ENCODE data around the gene SNCB. TPM values are rescaled to one million over a fixed set of nuclear protein-coding genes. Genes with fewer than 3 reads are reported as not detected.

SNCB gene
- total RNA-seq, 1 experiment from 2014 or later: 2.1 TPM

- Histone ChIP-seq H3K36me3 (ENCODE audit: low read depth, low read length) (no peaks in the 10 kb centered on the region), H3K79me2 (ENCODE audit: low read length) (no peaks in the 10 kb centered on the region), H3K9ac (ENCODE audit: low read length) (no peak overlapping the region), H4K20me1 (ENCODE audit: low read length) (no peaks in the 10 kb centered on the region), H3K27me3 (ENCODE audit: low read length) (0 out of 2 replicates have a peak, but pooled peaks cover under 1% of the 10 kb centered on the region), H2AFZ (ENCODE audit: low read length) (no peak overlapping the region), H3K9me2 (replicated peaks; ENCODE audit: low read length) (no peaks in the 10 kb centered on the region), H3F3A (ENCODE audit: low read length, unreplicated experiment) (no peaks in the 10 kb centered on the region), H3K4me3 (ENCODE audit: low read length) (no peak overlapping the region), H3K4me2 (ENCODE audit: low read length) (no peak overlapping the region), H3K9me3 (ENCODE audit: low read length) (no peaks in the 10 kb centered on the region), H3K4me1 (ENCODE audit: insufficient read depth, low read length) (no peaks in the 10 kb centered on the region), H3K27ac (ENCODE audit: low read length) (no peak overlapping the region)
- POLR2A ChIA-PET (ENCODE audit: unreplicated experiment): no interaction called here
- intact Hi-C loops (cut with micrococcal nuclease): no loop called here
- DNase-seq (no peak), ATAC-seq (no peak)
- no peak for TF ChIP-seq CTCF (conservative IDR thresholded peaks at IDR 0.05; ENCODE audit: low read depth, low read length)
- TF ChIP-seq EZH2 (IDR thresholded peaks at IDR 0.05; ENCODE audit: low read length, unreplicated experiment): no peak
- no peak for TF ChIP-seq EZH2phosphoT487 (IDR thresholded peaks at IDR 0.05; ENCODE audit: borderline replicate concordance, low read length)
- CTCF ChIA-PET: interaction anchor here (0.5 kb wide), 1 partner anchor 134 kb away, joined by 6 read pairs; no protein-coding TSS in a partner anchor
- no TSS peak for BruUV-seq (replicated peaks)
These were observed 8.9 kb upstream of the SNCB start for GRCh38 chr5:176639208-176639607.

- no peak overlapping the region for H2AFZ ChIP-seq (ENCODE audit: low read length)
- CTCF ChIA-PET: no interaction called here
- H3K79me2 ChIP-seq (ENCODE audit: low read length): no peaks in the 10 kb centered on the region
- ATAC-seq (no peak), DNase-seq (no peak)
- TF ChIP-seq CTCF (conservative IDR thresholded peaks at IDR 0.05; ENCODE audit: low read depth, low read length): no peak
- TF ChIP-seq EZH2phosphoT487 (IDR thresholded peaks at IDR 0.05; ENCODE audit: borderline replicate concordance, low read length): no peak
- TF ChIP-seq EZH2 (IDR thresholded peaks at IDR 0.05; ENCODE audit: low read length, unreplicated experiment): no peak
- POLR2A ChIA-PET (ENCODE audit: unreplicated experiment): no interaction called here
- H3K4me1 ChIP-seq (ENCODE audit: insufficient read depth, low read length): no peaks in the 10 kb centered on the region
- peaks cover 7% of the 10 kb centered on the region; the same call in 1 of the 2 replicates for H3K27me3 ChIP-seq (ENCODE audit: low read length)
- no peak overlapping the region for H3K4me3 ChIP-seq (ENCODE audit: low read length)
- intact Hi-C loops (cut with micrococcal nuclease): no loop called here
- no peaks in the 10 kb centered on the region for H3K36me3 ChIP-seq (ENCODE audit: low read depth, low read length)
- no peaks in the 10 kb centered on the region for H4K20me1 ChIP-seq (ENCODE audit: low read length)
- H3K4me2 ChIP-seq (ENCODE audit: low read length): no peak overlapping the region
- H3K9me2 ChIP-seq (replicated peaks; ENCODE audit: low read length): no peaks in the 10 kb centered on the region
- no peaks in the 10 kb centered on the region for H3K9me3 ChIP-seq (ENCODE audit: low read length)
- H3K9ac ChIP-seq (ENCODE audit: low read length): no peak overlapping the region
- no TSS peak for BruUV-seq (replicated peaks)
- H3K27ac ChIP-seq (ENCODE audit: low read length): no peak overlapping the region
- no peaks in the 10 kb centered on the region for H3F3A ChIP-seq (ENCODE audit: low read length, unreplicated experiment)
These were observed 8.1 kb upstream of the SNCB start for GRCh38 chr5:176638437-176638836.

- POLR2A ChIA-PET (ENCODE audit: unreplicated experiment): no interaction called here
These were observed 7.2 kb upstream of the SNCB start for GRCh38 chr5:176637556-176637955.

More at GRCh38 chr5:176637556-176637955, 7.2 kb upstream of the SNCB start:
- Histone ChIP-seq H3K9me3 (ENCODE audit: low read length) (no peaks in the 10 kb centered on the region), H3K4me2 (ENCODE audit: low read length) (no peak overlapping the region), H3K9me2 (replicated peaks; ENCODE audit: low read length) (no peaks in the 10 kb centered on the region), H4K20me1 (ENCODE audit: low read length) (no peaks in the 10 kb centered on the region), H3K79me2 (ENCODE audit: low read length) (no peaks in the 10 kb centered on the region), H3K4me3 (ENCODE audit: low read length) (no peak overlapping the region), H3K27me3 (ENCODE audit: low read length) (peaks cover 11% of the 10 kb centered on the region; the same call in 1 of the 2 replicates), H3K9ac (ENCODE audit: low read length) (no peak overlapping the region), H3F3A (ENCODE audit: low read length, unreplicated experiment) (no peaks in the 10 kb centered on the region), H2AFZ (ENCODE audit: low read length) (no peak overlapping the region), H3K36me3 (ENCODE audit: low read depth, low read length) (no peaks in the 10 kb centered on the region), H3K27ac (ENCODE audit: low read length) (no peak overlapping the region), H3K4me1 (ENCODE audit: insufficient read depth, low read length) (no peaks in the 10 kb centered on the region)
- CTCF ChIA-PET: no interaction called here
- no peak for TF ChIP-seq EZH2 (IDR thresholded peaks at IDR 0.05; ENCODE audit: low read length, unreplicated experiment)
- no peak for TF ChIP-seq EZH2phosphoT487 (IDR thresholded peaks at IDR 0.05; ENCODE audit: borderline replicate concordance, low read length)
- TF ChIP-seq CTCF (conservative IDR thresholded peaks at IDR 0.05; ENCODE audit: low read depth, low read length): no peak
- no TSS peak for BruUV-seq (replicated peaks)
- intact Hi-C loops (cut with micrococcal nuclease): no loop called here
- ATAC-seq: no peak
- no peak for DNase-seq

Measured in PC-3 (cell line).